Esophagus squamous epithelium (tissue), 5 donors: Measurements from ENCODE around the gene DLK1. TPM values are rescaled to one million over a fixed set of nuclear protein-coding genes. Genes with fewer than 3 reads are reported as not detected.

Experiments
- DNase-seq: peaks from one replicate; lab custom pipeline; 2025; lab: John Stamatoyannopoulos, UW
- H3K27ac ChIP-seq, 4 donors: fragments of 200-600 bp; sonication (generic); one replicate each; pipeline ENCODE4 v1.5.1; 2016 to 2019; ENCODE audit warnings: mild to moderate bottlenecking in 1 of 4
- H3K27me3 ChIP-seq, 4 donors: fragments of 200-600 bp; sonication (generic); 1 replicate in 3 of 4; 2 replicates in 1 of 4; pipeline versions ENCODE4 v1.5.1 to v1.6.0; 2017 to 2021; ENCODE audit warnings: antibody characterized with exemption in 1 of 4
- H3K36me3 ChIP-seq, 3 donors: fragments of 200-600 bp; sonication (generic); one replicate each; pipeline ENCODE4 v1.5.1; 2016 to 2019
- H3K4me1 ChIP-seq, 3 donors: fragments of 200-600 bp; sonication (generic); one replicate each; pipeline ENCODE4 v1.5.1; 2017 to 2019
- H3K4me3 ChIP-seq, 4 donors: fragments of 200-600 bp; sonication (generic); 1 replicate in 3 of 4; 2 replicates in 1 of 4; pipeline ENCODE4 v1.5.1; 2016 to 2019; ENCODE audit warnings: mild to moderate bottlenecking in 2 of 4, moderate library complexity in 1 of 4
- H3K9me3 ChIP-seq, 3 donors: fragments of 200-600 bp; sonication (generic); one replicate each; pipeline ENCODE4 v1.5.1; 2016 to 2019
- CTCF ChIP-seq, 6 experiments: fragments of 450-650 bp in 4 of 6; fragments of 200-600 bp in 2 of 6; sonication (generic) in 2 of 6; IDR thresholded peaks; one replicate each; pipeline ENCODE4 v1.5.1; 2016 to 2019; ENCODE audit warnings: antibody characterized with exemption in 6 of 6, mild to moderate bottlenecking in 4 of 6, moderate library complexity in 4 of 6
- POLR2A ChIP-seq, 4 donors: fragments of 450-650 bp; IDR thresholded peaks; one replicate each; pipeline ENCODE4 v1.6.1; 2017; ENCODE audit warnings: antibody characterized with exemption in 4 of 4, mild to moderate bottlenecking in 4 of 4, moderate library complexity in 3 of 4
- WGBS, 2 donors: methylation state at CpG; one replicate each; pipeline ENCODE4 v1.1.5; 2018; 5-methylcytosine and 5-hydroxymethylcytosine counted together
- intact Hi-C: fragments of 100-400 bp; cut with DNase I; formaldehyde crosslinking; loops from one replicate; pipeline ENCODE4 v1.15.0; 2022
- total RNA-seq, 4 donors: library from RNA; depleted of rRNA; stranded (reverse); fragments of >200 nt; gene quantifications; one replicate each; pipeline ENCODE4 v1.1.0, GENCODE V29; 2016
- donor health status: DM: yes; HTN: yes; CAD: no.

The DLK1 gene
- total RNA-seq, 4 donors from 2014 or later = not detected

- Histone ChIP-seq H3K36me3 (no peaks in the 10 kb centered on the region), H3K27me3 (peaks cover 0 to 53% (median 0%) of the 10 kb centered on the region in 4 donors), H3K27ac (no peak overlapping the region), H3K4me1 (peaks cover 0 to 9% (median 0%) of the 10 kb centered on the region in 3 donors), H3K4me3 (no peak overlapping the region), H3K9me3 (no peaks in the 10 kb centered on the region)
- WGBS, 2 donors = 67 to 75% methylated on average over 9 to 12 of the region's 13 CpGs
- no peak for TF ChIP-seq CTCF (IDR thresholded peaks at IDR 0.05)
- no peak for TF ChIP-seq POLR2A (IDR thresholded peaks at IDR 0.05)
- no peak for DNase-seq
- intact Hi-C loops = no loop called here
Observed at GRCh38 chr14:100782516-100783320, 56.0 kb downstream of the DLK1 start.

DNA sequence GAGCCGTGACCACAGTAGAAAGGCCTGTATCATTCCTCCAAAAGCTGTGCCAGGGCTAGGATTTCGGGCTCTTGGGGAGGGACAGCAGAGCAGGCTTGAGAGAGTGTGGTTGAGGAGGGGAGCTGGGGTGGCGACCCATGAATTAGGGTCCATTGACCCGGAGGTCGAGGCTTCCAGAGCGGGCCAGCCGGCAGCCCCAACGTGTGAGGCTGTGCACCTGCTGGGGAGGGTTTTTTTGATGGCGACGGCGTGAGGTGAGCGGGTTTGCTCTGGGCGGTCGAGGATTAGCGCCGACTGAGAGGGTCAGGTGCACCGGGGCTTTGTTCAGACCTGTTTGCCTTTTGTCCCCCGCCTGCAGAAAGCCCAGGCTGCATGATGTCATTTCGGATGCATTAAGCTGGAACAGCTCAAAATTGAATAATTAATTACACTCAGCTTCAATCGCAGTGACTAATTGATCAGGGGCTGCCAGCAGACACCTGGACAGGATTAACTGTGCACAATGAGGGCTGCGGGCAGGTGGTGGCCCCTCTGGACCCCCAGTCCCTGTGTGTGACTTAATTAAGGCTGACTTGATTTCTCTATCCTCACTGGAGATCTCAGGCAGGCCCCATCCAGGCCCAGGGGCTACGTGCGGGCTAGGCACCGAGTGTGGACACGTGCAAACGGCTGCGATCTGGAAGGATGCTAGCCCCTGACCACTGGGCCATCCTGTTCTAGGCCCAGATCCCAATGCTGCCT, 57.1 kb downstream of the DLK1 start:
- Histone ChIP-seq H3K27ac (no peak overlapping the region), H3K36me3 (no peaks in the 10 kb centered on the region), H3K27me3 (peaks cover 0 to 57% (median 0%) of the 10 kb centered on the region in 4 donors), H3K4me3 (no peak overlapping the region), H3K9me3 (no peaks in the 10 kb centered on the region), H3K4me1 (peaks cover 0 to 9% (median 0%) of the 10 kb centered on the region in 3 donors)
- TF ChIP-seq CTCF (IDR thresholded peaks at IDR 0.05) (no peak), POLR2A (IDR thresholded peaks at IDR 0.05) (no peak)
- no peak for DNase-seq
- intact Hi-C loops = no loop called here
- WGBS, 2 donors = 63 to 66% methylated on average over 8 to 17 of the region's 27 CpGs

DNA sequence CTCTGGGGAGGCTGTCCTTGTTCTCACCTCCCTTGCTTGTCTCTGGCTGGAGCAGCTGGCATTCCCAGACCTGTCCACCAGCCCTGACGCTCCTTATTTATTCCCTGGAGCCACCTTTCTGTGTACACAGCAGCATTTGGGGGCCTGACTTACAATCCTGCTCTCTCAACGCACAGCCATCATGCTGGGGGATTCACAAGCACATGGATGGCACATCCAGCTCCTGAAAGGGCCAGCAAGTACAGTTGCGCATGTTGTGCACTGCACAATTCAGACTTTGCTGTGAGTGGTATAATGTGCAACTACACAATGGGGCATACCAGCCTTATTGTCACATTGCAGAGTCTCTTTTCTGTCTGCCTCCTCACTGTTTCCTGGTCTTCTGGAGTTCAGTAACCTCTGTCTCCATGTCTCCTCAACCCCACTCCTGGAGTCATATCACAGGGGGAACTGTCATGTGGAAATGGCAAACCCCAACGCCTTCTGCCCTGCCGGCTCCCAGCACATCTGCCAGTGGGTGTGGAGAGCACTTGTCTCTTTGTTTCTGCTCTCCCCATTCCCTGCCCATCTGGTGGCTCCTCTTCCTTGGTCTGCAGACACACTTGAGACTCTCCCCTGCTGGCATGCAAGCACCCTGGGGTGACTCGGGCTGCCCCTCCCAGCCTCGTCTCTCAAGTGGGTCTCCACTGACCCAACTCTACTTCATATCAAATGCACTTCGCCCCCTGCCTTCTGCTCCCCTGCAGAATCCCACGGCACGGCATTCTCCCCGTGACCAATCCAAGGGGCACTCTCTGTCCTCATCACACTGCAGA, 58.0 kb downstream of the DLK1 start:
- H3K27me3 ChIP-seq = peaks cover 0 to 60% (median 0%) of the 10 kb centered on the region in 4 donors
- no peak for DNase-seq
- H3K27ac ChIP-seq = no peak overlapping the region
- no peaks in the 10 kb centered on the region for H3K36me3 ChIP-seq
- no peak for TF ChIP-seq POLR2A (IDR thresholded peaks at IDR 0.05)
- no peak for TF ChIP-seq CTCF (IDR thresholded peaks at IDR 0.05)
- intact Hi-C loops = no loop called here
- peaks cover 0 to 9% (median 0%) of the 10 kb centered on the region in 3 donors for H3K4me1 ChIP-seq
- H3K9me3 ChIP-seq = no peaks in the 10 kb centered on the region
- H3K4me3 ChIP-seq = no peak overlapping the region
- WGBS, 2 donors = 90 to 94% methylated on average over 9 to 11 of the region's 11 CpGs

DNA sequence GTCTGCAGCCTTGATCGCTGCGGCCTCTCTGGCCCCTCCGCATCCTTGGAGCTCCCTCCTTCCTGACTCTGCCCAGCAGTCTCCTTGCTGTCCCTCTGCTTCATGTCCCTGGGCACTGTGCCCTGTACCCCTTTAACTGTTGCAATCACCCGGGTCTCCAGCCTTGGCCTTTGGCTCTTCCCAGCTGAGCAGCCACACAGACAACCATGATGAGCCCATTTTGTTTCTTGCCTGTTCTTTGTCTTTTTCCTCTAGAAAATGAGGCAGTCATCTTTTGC, 58.6 kb downstream of the DLK1 start:
- peaks cover 0 to 9% (median 0%) of the 10 kb centered on the region in 3 donors for H3K4me1 ChIP-seq
- 83 to 92% methylated on average over 4 of the region's 4 CpGs for WGBS, 2 donors
- DNase-seq = no peak
- no peaks in the 10 kb centered on the region for H3K36me3 ChIP-seq
- intact Hi-C loops = no loop called here
- no peak overlapping the region for H3K4me3 ChIP-seq
- TF ChIP-seq CTCF (IDR thresholded peaks at IDR 0.05) = no peak
- no peak overlapping the region for H3K27ac ChIP-seq
- H3K9me3 ChIP-seq = no peaks in the 10 kb centered on the region
- H3K27me3 ChIP-seq = peaks cover 0 to 65% (median 0%) of the 10 kb centered on the region in 4 donors
